Activated CD8-positive, alpha-beta T cell treated with anti-CD3 and anti-CD28 coated beads for 36 hours (primary cell): Measurements from ENCODE around the gene IL16. TPM values are rescaled to one million over a fixed set of nuclear protein-coding genes. Genes with fewer than 3 reads are reported as not detected.

Experiments used
- ATAC-seq: fragments of 200-7000 bp; cut with Tn5 transposase; one replicate; pipeline ENCODE4 v1.10.0; 2021; ENCODE audit warnings: mild to moderate bottlenecking, moderate library complexity
- CTCF ChIA-PET: fragments of 350-600 bp; sonication (Branson Sonifier 250); formaldehyde crosslinking; loops from one replicate; lab custom pipeline; 2021; ENCODE audit warnings: antibody characterized with exemption; lab: Charles Lee
- POLR2A ChIA-PET: fragments of 350-600 bp; sonication (Branson Sonifier 250); formaldehyde crosslinking; loops from one replicate; lab custom pipeline; 2021; ENCODE audit warnings: antibody characterized with exemption; lab: Charles Lee
- DNase-seq: peaks from one replicate; pipeline ENCODE4 v3.0.0-alpha.2; 2020
- H3K27ac Mint-ChIP-seq: one replicate; pipeline ENCODE4 v1.8.0; 2021; ENCODE audit warnings: mild to moderate bottlenecking, mixed read lengths
- H3K27me3 Mint-ChIP-seq: one replicate; pipeline ENCODE4 v1.8.0; 2021; ENCODE audit warnings: mixed read lengths
- H3K36me3 Mint-ChIP-seq: one replicate; pipeline ENCODE4 v1.8.0; 2021; ENCODE audit warnings: low read depth, mixed read lengths
- H3K4me1 Mint-ChIP-seq: one replicate; pipeline ENCODE4 v1.8.0; 2021; ENCODE audit warnings: low read depth, mixed read lengths
- H3K4me3 Mint-ChIP-seq: one replicate; pipeline ENCODE4 v1.8.0; 2021; ENCODE audit warnings: mild to moderate bottlenecking, moderate library complexity, mixed read lengths
- H3K9me3 Mint-ChIP-seq: one replicate; pipeline ENCODE4 v1.8.0; 2021; ENCODE audit warnings: mixed read lengths
- intact Hi-C: fragments of 100-400 bp; cut with micrococcal nuclease; formaldehyde crosslinking; loops from one replicate; pipeline ENCODE4 v1.10.0; 2022
- total RNA-seq, 2 experiments: library from RNA; stranded (reverse); gene quantifications; one replicate each; pipeline ENCODE4 v1.2.3, GENCODE V29; 2021
- TF ChIP-seq, protein P1 (sequence below): fragments of 200-600 bp; IDR thresholded peaks from one replicate; pipeline ENCODE4 v1.8.0; 2022; ENCODE audit warnings: antibody characterized with exemption, mild to moderate bottlenecking

The IL16 gene
- total RNA-seq, 2 experiments from 2014 or later, result 130 to 138 TPM

DNA sequence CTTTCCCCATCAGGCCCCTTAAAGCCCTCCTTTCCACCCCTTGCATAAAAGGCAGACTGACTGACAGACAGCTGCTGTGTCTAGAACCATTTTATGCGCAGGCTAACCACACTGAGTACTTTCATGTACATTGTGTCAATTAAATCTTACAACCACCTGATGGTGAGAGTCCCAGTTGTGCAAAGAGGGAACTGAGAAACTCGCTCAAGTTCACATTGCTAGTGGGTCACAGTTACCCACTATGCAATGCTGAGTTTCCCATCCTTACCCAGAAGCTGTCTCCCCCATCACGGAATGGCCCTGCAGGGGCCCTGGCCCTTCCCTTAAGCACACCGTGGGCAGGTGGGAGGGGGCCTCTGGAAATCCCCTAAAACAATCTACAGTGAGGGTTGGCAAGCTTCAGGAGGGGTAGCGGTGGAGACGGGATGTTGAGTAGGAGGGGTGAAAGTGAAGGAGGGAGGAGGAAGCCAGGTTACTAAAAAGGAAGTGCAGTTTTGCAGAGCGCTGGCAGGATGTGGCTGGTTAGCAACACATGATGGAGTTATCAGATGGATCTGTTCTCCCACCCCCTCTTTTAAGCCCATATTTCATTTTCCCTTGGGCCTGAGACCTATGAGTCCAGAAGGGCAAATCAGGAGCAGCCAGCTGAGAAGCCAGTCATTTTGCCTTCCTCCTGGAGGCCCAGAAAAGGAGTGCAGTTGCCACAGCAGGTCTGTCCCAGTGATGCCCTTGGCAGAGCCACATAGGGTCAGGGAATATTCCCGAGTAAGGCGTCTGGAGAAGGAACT lies 97.2 kb downstream of the IL16 start:
- Mint-ChIP-seq H3K4me3 (peak overlapping the region; percentile 98), H3K27ac (peak overlapping the region; percentile 98), H3K27me3 (no peaks in the 10 kb centered on the region), H3K4me1 (peaks cover 68% of the 10 kb centered on the region), H3K36me3 (peaks cover 48% of the 10 kb centered on the region), H3K9me3 (peaks cover 4% of the 10 kb centered on the region)
- peak; percentile 66 for ATAC-seq
- DNase-seq, result peak; percentile 92
- ChIA-PET POLR2A (interaction anchor here (0.8 to 5.0 kb wide), 10 partner anchors 8 to 292 kb away, joined by 3 to 42 read pairs (median 4); partner anchors contain the start of gene STARD5), CTCF (interaction anchor here (0.9 to 7.7 kb wide), 8 partner anchors 7 to 27 kb away, joined by 3 to 90 read pairs (median 4); no protein-coding TSS in a partner anchor)
- intact Hi-C loops, result loop anchor here (10.0 kb wide), 2 partner anchors 299 to 1241 kb away; no protein-coding TSS in a partner anchor
- TF ChIP-seq, protein P1, sequence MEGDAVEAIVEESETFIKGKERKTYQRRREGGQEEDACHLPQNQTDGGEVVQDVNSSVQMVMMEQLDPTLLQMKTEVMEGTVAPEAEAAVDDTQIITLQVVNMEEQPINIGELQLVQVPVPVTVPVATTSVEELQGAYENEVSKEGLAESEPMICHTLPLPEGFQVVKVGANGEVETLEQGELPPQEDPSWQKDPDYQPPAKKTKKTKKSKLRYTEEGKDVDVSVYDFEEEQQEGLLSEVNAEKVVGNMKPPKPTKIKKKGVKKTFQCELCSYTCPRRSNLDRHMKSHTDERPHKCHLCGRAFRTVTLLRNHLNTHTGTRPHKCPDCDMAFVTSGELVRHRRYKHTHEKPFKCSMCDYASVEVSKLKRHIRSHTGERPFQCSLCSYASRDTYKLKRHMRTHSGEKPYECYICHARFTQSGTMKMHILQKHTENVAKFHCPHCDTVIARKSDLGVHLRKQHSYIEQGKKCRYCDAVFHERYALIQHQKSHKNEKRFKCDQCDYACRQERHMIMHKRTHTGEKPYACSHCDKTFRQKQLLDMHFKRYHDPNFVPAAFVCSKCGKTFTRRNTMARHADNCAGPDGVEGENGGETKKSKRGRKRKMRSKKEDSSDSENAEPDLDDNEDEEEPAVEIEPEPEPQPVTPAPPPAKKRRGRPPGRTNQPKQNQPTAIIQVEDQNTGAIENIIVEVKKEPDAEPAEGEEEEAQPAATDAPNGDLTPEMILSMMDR, result no peak

DNA sequence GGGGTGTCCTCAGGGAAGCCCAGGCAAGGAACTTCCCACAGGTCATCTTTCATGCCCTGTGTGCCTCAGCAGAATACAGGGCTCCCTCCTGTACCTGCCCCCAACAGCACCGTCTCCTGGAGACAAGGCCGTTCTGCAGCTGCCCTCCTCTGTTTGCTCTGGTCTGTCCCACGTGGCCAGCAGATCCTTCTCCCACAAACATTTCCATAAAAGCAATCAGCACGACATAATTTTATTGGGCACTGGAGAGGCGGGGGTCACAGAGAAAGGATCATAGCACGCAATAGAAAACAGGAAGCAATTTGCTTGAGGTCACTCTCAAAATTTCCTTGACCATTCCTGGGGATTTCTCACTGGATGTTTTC lies 97.8 kb downstream of the IL16 start:
- H3K27me3 Mint-ChIP-seq, result no peaks in the 10 kb centered on the region
- CTCF ChIA-PET, result interaction anchor here (1.1 to 7.7 kb wide), 6 partner anchors 8 to 27 kb away, joined by 3 to 90 read pairs (median 4); no protein-coding TSS in a partner anchor
- H3K4me3 Mint-ChIP-seq, result peak overlapping the region; percentile 98
- ATAC-seq (peak; percentile 22), DNase-seq (peak; percentile 49)
- TF ChIP-seq, protein P1, result peak; percentile 68
- peaks cover 64% of the 10 kb centered on the region for H3K4me1 Mint-ChIP-seq
- POLR2A ChIA-PET, result interaction anchor here (0.8 to 5.0 kb wide), 10 partner anchors 7 to 293 kb away, joined by 3 to 42 read pairs (median 4); partner anchors contain the start of gene STARD5
- H3K9me3 Mint-ChIP-seq, result peaks cover 2% of the 10 kb centered on the region
- intact Hi-C loops, result loop anchor here (10.0 kb wide), 2 partner anchors 300 to 1240 kb away; no protein-coding TSS in a partner anchor
- H3K36me3 Mint-ChIP-seq, result peaks cover 49% of the 10 kb centered on the region
- peak overlapping the region; percentile 98 for H3K27ac Mint-ChIP-seq

DNA sequence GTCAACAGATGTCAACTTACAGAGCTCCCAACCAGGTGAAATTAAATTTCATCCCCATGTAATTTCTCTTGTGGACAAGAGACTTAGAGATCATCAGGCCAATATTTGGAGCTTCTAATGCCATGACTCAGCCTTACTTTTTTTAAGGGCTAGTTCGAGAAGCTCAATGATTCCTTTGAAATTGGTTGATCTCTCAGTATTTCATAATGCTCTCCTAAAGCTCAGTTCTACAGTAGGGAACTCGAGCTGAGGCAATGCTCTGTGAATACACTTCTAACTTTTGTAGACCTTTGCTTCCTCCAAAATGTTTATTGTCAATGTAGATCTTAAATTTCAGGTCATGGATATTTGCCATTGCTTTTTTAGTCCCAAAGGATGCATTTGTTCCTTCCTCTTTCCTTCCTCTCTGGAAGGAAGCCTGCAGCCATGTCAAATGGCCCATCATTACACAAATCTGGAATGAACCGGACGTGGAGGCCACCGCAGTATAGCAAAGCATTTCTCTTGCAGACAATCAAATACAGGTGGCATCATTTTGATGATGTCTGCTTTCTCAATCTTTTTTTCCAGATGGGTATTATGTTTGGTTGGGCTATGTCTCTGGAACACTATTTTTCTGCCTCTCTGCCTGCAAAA lies 98.9 kb downstream of the IL16 start:
- ATAC-seq, result no peak
- Mint-ChIP-seq H3K27me3 (no peaks in the 10 kb centered on the region), H3K36me3 (peaks cover 60% of the 10 kb centered on the region), H3K9me3 (no peaks in the 10 kb centered on the region), H3K4me3 (peak overlapping the region; percentile 98), H3K4me1 (peaks cover 53% of the 10 kb centered on the region), H3K27ac (peak overlapping the region; percentile 98)
- POLR2A ChIA-PET, result interaction anchor here (0.9 to 6.6 kb wide), 2 partner anchors 9 to 12 kb away, joined by 5 to 37 read pairs; no protein-coding TSS in a partner anchor
- CTCF ChIA-PET, result interaction anchor here (0.7 to 7.7 kb wide), 7 partner anchors 9 to 271 kb away, joined by 3 to 90 read pairs (median 4); no protein-coding TSS in a partner anchor
- TF ChIP-seq, protein P1, result no peak
- intact Hi-C loops, result loop anchor here (10.0 kb wide), 2 partner anchors 301 to 1239 kb away; no protein-coding TSS in a partner anchor
- peak; percentile 32 for DNase-seq

DNA sequence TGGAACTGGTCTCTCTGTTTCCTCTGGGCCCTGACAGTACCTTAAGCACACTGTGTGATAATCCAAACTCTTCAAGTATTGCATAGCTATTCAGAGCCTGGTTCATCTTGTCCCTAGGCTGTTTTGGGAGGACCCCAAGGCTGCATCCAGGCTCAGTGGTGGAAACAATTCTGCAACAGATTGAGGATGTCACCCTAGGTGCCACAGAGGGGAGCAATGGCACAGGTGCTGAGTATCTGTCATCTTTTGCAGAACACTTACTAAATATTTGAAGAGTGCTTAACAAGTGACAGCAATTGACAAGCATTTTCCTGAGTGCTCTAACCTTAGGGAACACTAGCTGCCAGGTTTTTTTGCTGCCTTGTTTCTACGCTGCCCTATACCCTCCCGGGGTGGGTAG lies 99.5 kb downstream of the IL16 start:
- POLR2A ChIA-PET, result interaction anchor here (0.9 to 6.6 kb wide), 5 partner anchors 9 to 294 kb away, joined by 4 to 37 read pairs (median 4); no protein-coding TSS in a partner anchor
- intact Hi-C loops, result loop anchor here (10.0 kb wide), 2 partner anchors 301 to 1239 kb away; no protein-coding TSS in a partner anchor
- no peak for DNase-seq
- H3K4me3 Mint-ChIP-seq, result peak overlapping the region; percentile 98
- peak overlapping the region; percentile 98 for H3K27ac Mint-ChIP-seq
- H3K36me3 Mint-ChIP-seq, result peaks cover 63% of the 10 kb centered on the region
- peaks cover 51% of the 10 kb centered on the region for H3K4me1 Mint-ChIP-seq
- CTCF ChIA-PET, result interaction anchor here (1.1 to 7.7 kb wide), 6 partner anchors 9 to 30 kb away, joined by 3 to 90 read pairs (median 6); no protein-coding TSS in a partner anchor
- no peak for ATAC-seq
- TF ChIP-seq, protein P1, result no peak
- H3K27me3 Mint-ChIP-seq, result no peaks in the 10 kb centered on the region
- H3K9me3 Mint-ChIP-seq, result no peaks in the 10 kb centered on the region
